Kidney (tissue), 14 donors: ENCODE measurements around the gene FTCD. TPM values are rescaled to one million over a fixed set of nuclear protein-coding genes. Genes with fewer than 3 reads are reported as not detected.
"Not testable (repeated sequence)": the region's sequence is repeated elsewhere in the genome, so short reads cannot be mapped to it uniquely, and the experiment has no call there.

Source experiments
- DNase-seq, 5 donors: peaks; one replicate each; pipeline ENCODE4 v3.0.0-alpha.2; 2013 to 2020
- FAIRE-seq: peaks from 2 replicates; lab custom pipeline; 2012; peaks lifted over from hg19 to GRCh38; lab: Jason Lieb, UNC
- H3K27ac ChIP-seq, 2 donors: one replicate each; pipeline ENCODE4 v1.7.0; 2013; ENCODE audit warnings: low read depth in 2 of 2, low read length in 2 of 2, inconsistent platforms in 1 of 2
- H3K27me3 ChIP-seq: one replicate; pipeline ENCODE4 v1.7.1; 2013; ENCODE audit warnings: low read length, inconsistent platforms; ENCODE audit not compliant: control insufficient read depth, insufficient read depth
- H3K36me3 ChIP-seq, 3 donors: one replicate each; pipeline versions ENCODE4 v1.7.0 to v1.7.1; 2013; ENCODE audit warnings: low read length in 3 of 3, control low read depth in 1 of 3, inconsistent platforms in 1 of 3; ENCODE audit not compliant: insufficient read depth in 3 of 3, control insufficient read depth in 2 of 3
- H3K4me1 ChIP-seq, 3 donors: one replicate each; pipeline versions ENCODE4 v1.7.0 to v1.7.1; 2013; ENCODE audit warnings: low read length in 3 of 3, inconsistent platforms in 1 of 3, low read depth in 1 of 3; ENCODE audit not compliant: control insufficient read depth in 2 of 3, insufficient read depth in 2 of 3
- H3K4me3 ChIP-seq, 3 donors: one replicate each; pipeline versions ENCODE4 v1.7.0 to v1.8.1; 2013; ENCODE audit warnings: low read length in 3 of 3, control low read depth in 1 of 3, inconsistent platforms in 1 of 3
- H3K9ac ChIP-seq, 3 donors: one replicate each; pipeline versions ENCODE4 v1.7.0 to v1.7.1; 2013; ENCODE audit warnings: low read length in 3 of 3, control low read depth in 1 of 3, inconsistent platforms in 1 of 3
- H3K9me3 ChIP-seq, 3 donors: one replicate each; pipeline versions ENCODE4 v1.7.0 to v1.7.1; 2013; ENCODE audit warnings: low read length in 3 of 3, control low read depth in 1 of 3, inconsistent platforms in 1 of 3; ENCODE audit not compliant: control insufficient read depth in 2 of 3, insufficient read depth in 1 of 3
- CTCF ChIP-seq: IDR thresholded peaks from 3 replicates; pipeline ENCODE4 v1.5.1; 2012; ENCODE audit warnings: mild to moderate bottlenecking, moderate library complexity, borderline replicate concordance; ENCODE audit not compliant: insufficient read depth; ENCODE audit errors: extremely low read depth
- intact Hi-C: fragments of 100-400 bp; cut with DNase I; formaldehyde crosslinking; loops from one replicate; pipeline ENCODE4 v1.11.1; 2022
- polyA plus RNA-seq: library from polyadenylated mRNA; stranded (reverse); fragments of 350-450 nt; fragmentation: Illumina TruSeq; extraction: RNeasy Lipid Tissue Mini Kit (QIAGEN cat#74804); gene quantifications from one replicate; pipeline ENCODE4 v1.2.3, GENCODE V29; 2014; ENCODE audit warnings: low read depth, low replicate concordance; ENCODE audit not compliant: insufficient read depth
- total RNA-seq: library from RNA; stranded (reverse); fragmentation: NEBNext Ultra II Directional; extraction: Animal tissue kit (Norgen Biotek cat#: 25700); gene quantifications from one replicate; pipeline ENCODE4 v1.2.1, GENCODE V29; 2021
- donor health status: control.
- donor health status: control.
- donor health status: control.
- donor health status: control.
- donor health status: control.
- donor health status: DM: yes; HTN: yes; CAD: no.
- donor health status: Normal renal cell carcinoma (clear cell type).

The FTCD gene
- total and polyA plus RNA-seq, 2 donors from 2014 or later = 51.6 to 273 TPM

- peak in 1 of 5 donors; percentile 39 for DNase-seq
- Histone ChIP-seq H3K4me1 (no peaks in the 10 kb centered on the region), H3K9me3 (no peaks in the 10 kb centered on the region), H3K9ac (no peak overlapping the region), H3K36me3 (peaks cover 0 to 9% (median 0%) of the 10 kb centered on the region in 3 donors), H3K4me3 (no peak overlapping the region), H3K27me3 (no peaks in the 10 kb centered on the region), H3K27ac (no peak overlapping the region)
- no peak for FAIRE-seq
- intact Hi-C loops = no loop called here
- no peak for TF ChIP-seq CTCF
Observed at GRCh38 chr21:46144464-46145070, 10.8 kb downstream of the FTCD start.

GRCh38 chr21:46142582-46143473 lies 12.6 kb downstream of the FTCD start:
- peaks cover 0 to 12% (median 0%) of the 10 kb centered on the region in 3 donors for H3K36me3 ChIP-seq
- H3K9me3 ChIP-seq = no peaks in the 10 kb centered on the region
- no peaks in the 10 kb centered on the region for H3K4me1 ChIP-seq
- H3K27me3 ChIP-seq = no peaks in the 10 kb centered on the region
- peak in 2 of 5 donors; percentile 56 to 57 for DNase-seq
- no peak for FAIRE-seq
- no peak overlapping the region for H3K27ac ChIP-seq
- intact Hi-C loops = no loop called here
- H3K9ac ChIP-seq = no peak overlapping the region
- no peak overlapping the region for H3K4me3 ChIP-seq
- TF ChIP-seq CTCF = no peak

- intact Hi-C loops = no loop called here
Observed at GRCh38 chr21:46141767-46142581, 13.4 kb downstream of the FTCD start.

GRCh38 chr21:46140352-46141003 lies 14.9 kb downstream of the FTCD start:
- H3K27me3 ChIP-seq, H3K27ac ChIP-seq, H3K9me3 ChIP-seq, intact Hi-C loops, FAIRE-seq, H3K4me1 ChIP-seq, H3K4me3 ChIP-seq, H3K9ac ChIP-seq: not testable (repeated sequence)
- DNase-seq = peak in 4 of 5 donors; percentile 58 to 74 (median 68)
- H3K36me3 ChIP-seq = peaks cover 0 to 13% (median 0%) of the 10 kb centered on the region in 3 donors

More at GRCh38 chr21:46141767-46142581, 13.4 kb downstream of the FTCD start:
- no peaks in the 10 kb centered on the region for H3K27me3 ChIP-seq
- H3K4me3 ChIP-seq = no peak overlapping the region
- FAIRE-seq (no peak), DNase-seq (peak in 2 of 5 donors; percentile 58 to 68)
- no peak for TF ChIP-seq CTCF
- no peak overlapping the region for H3K9ac ChIP-seq
- H3K27ac ChIP-seq = no peak overlapping the region
- no peaks in the 10 kb centered on the region for H3K9me3 ChIP-seq
- no peaks in the 10 kb centered on the region for H3K4me1 ChIP-seq
- peaks cover 0 to 11% (median 0%) of the 10 kb centered on the region in 3 donors for H3K36me3 ChIP-seq
